Measurements from ENCODE around the gene PRSS12. TPM values are rescaled to one million over a fixed set of nuclear protein-coding genes. Genes with fewer than 3 reads are reported as not detected.

Gene PRSS12
- total RNA-seq, 1 experiment from 2014 or later, result 13.8 TPM

DNA sequence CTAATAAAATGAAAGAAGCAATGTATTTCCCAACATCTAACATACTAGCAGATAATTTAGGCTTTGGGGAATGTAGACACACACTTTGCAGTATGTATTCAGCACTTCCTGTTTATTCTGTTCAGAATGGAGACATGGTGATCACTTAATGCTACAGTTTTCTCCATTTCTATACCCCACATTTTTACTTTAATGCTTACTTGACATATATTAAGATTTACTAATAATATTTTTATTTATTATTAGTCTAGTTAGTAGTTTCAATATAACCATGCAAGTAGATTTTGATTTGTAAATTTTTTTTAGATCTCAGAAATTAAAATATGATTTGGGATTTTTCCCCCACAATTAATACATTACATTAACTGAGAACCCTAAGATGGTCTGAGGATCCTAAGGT is 98.4 kb downstream of the PRSS12 start:
- CTCF ChIA-PET, result no interaction called here
- no TSS peak for BruUV-seq (replicated peaks)
- H3K4me3 ChIP-seq (replicated peaks in 1 of 2; ENCODE audit: low read depth in 1 of 2, low read length in 2 of 2), result no peak overlapping the region

DNA sequence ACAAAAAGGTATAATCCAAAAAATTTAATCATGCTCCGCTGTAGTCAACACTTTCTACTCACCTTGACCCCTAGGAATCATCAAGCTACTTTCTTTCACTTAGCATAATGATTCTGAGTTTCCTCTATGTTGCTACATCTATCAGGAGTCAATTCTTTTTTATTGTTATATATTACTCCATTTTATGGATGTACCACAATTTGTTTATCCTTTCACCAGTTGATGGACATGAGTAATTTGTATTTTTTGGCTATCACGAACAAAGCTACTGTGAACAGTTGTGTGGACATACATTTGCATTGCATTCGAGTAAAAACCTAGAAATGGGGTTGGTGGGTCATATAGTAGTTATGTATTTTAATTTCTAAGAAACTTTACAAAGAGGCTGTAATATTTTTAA is 102.9 kb downstream of the PRSS12 start:
- intact Hi-C loops (cut with micrococcal nuclease), result no loop called here
- POLR2A ChIA-PET, result no interaction called here
- H3K9me3 ChIP-seq (ENCODE audit: control insufficient read depth in 1 of 2, insufficient read depth in 1 of 2, low read depth in 1 of 2, low read length in 2 of 2), result no peaks in the 10 kb centered on the region
- CTCF ChIA-PET, result no interaction called here
- no peaks in the 10 kb centered on the region for H3K36me3 ChIP-seq (ENCODE audit: control insufficient read depth in 1 of 2, insufficient read depth in 2 of 2, low read length in 2 of 2)
- ATAC-seq, result no peak
- no peaks in the 10 kb centered on the region for H4K20me1 ChIP-seq (ENCODE audit: insufficient read depth)
- no peak overlapping the region for H2AFZ ChIP-seq (ENCODE audit: low read depth, low read length, poor library complexity, severe bottlenecking)
- no peaks in the 10 kb centered on the region for H3K79me2 ChIP-seq (ENCODE audit: insufficient read depth, low read length)
- H3K27me3 ChIP-seq (ENCODE audit: insufficient read depth, low read length), result no peaks in the 10 kb centered on the region
- RAD21 ChIA-PET (ENCODE audit: low non-redundant PET in 1 of 2, low total read pairs in 2 of 2, uncharacterized antibody in 2 of 2, unreplicated experiment in 2 of 2), result no interaction called here
- H3K9ac ChIP-seq (ENCODE audit: low read length), result no peak overlapping the region
- no peaks in the 10 kb centered on the region for H3K4me1 ChIP-seq (ENCODE audit: control insufficient read depth in 1 of 2, insufficient read depth in 2 of 2, low read length in 2 of 2)
- H3K4me3 ChIP-seq (replicated peaks in 1 of 2; ENCODE audit: low read depth in 1 of 2, low read length in 2 of 2), result no peak overlapping the region
- H3K9me2 ChIP-seq (ENCODE audit: insufficient read depth), result no peaks in the 10 kb centered on the region
- DNase-seq (ENCODE audit: low read depth, low spot score), result no peak
- H3K4me2 ChIP-seq (ENCODE audit: low read length), result no peak overlapping the region
- no TSS peak for BruUV-seq (replicated peaks)
- no peak overlapping the region for H3K27ac ChIP-seq (ENCODE audit: low read depth, low read length)
- TF ChIP-seq, protein P1, sequence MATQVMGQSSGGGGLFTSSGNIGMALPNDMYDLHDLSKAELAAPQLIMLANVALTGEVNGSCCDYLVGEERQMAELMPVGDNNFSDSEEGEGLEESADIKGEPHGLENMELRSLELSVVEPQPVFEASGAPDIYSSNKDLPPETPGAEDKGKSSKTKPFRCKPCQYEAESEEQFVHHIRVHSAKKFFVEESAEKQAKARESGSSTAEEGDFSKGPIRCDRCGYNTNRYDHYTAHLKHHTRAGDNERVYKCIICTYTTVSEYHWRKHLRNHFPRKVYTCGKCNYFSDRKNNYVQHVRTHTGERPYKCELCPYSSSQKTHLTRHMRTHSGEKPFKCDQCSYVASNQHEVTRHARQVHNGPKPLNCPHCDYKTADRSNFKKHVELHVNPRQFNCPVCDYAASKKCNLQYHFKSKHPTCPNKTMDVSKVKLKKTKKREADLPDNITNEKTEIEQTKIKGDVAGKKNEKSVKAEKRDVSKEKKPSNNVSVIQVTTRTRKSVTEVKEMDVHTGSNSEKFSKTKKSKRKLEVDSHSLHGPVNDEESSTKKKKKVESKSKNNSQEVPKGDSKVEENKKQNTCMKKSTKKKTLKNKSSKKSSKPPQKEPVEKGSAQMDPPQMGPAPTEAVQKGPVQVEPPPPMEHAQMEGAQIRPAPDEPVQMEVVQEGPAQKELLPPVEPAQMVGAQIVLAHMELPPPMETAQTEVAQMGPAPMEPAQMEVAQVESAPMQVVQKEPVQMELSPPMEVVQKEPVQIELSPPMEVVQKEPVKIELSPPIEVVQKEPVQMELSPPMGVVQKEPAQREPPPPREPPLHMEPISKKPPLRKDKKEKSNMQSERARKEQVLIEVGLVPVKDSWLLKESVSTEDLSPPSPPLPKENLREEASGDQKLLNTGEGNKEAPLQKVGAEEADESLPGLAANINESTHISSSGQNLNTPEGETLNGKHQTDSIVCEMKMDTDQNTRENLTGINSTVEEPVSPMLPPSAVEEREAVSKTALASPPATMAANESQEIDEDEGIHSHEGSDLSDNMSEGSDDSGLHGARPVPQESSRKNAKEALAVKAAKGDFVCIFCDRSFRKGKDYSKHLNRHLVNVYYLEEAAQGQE (IDR thresholded peaks at IDR 0.05; ENCODE audit: low read depth), result no peak
- TF ChIP-seq POLR2A (IDR thresholded peaks at IDR 0.05; ENCODE audit: borderline replicate concordance, extremely low read depth, insufficient read depth, insufficient read length), result no peak
- TF ChIP-seq, protein P2, sequence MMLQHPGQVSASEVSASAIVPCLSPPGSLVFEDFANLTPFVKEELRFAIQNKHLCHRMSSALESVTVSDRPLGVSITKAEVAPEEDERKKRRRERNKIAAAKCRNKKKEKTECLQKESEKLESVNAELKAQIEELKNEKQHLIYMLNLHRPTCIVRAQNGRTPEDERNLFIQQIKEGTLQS (IDR thresholded peaks at IDR 0.05), result no peak
- TF ChIP-seq, protein P3, sequence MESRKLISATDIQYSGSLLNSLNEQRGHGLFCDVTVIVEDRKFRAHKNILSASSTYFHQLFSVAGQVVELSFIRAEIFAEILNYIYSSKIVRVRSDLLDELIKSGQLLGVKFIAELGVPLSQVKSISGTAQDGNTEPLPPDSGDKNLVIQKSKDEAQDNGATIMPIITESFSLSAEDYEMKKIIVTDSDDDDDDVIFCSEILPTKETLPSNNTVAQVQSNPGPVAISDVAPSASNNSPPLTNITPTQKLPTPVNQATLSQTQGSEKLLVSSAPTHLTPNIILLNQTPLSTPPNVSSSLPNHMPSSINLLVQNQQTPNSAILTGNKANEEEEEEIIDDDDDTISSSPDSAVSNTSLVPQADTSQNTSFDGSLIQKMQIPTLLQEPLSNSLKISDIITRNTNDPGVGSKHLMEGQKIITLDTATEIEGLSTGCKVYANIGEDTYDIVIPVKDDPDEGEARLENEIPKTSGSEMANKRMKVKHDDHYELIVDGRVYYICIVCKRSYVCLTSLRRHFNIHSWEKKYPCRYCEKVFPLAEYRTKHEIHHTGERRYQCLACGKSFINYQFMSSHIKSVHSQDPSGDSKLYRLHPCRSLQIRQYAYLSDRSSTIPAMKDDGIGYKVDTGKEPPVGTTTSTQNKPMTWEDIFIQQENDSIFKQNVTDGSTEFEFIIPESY (IDR thresholded peaks at IDR 0.05; ENCODE audit: extremely low read depth, insufficient replicate concordance, low read length), result no peak
- TF ChIP-seq SP1 (IDR thresholded peaks at IDR 0.05; ENCODE audit: low read depth), result no peak
- no peak for TF ChIP-seq TCF7L2 (IDR thresholded peaks at IDR 0.05; ENCODE audit: borderline replicate concordance, extremely low read depth, insufficient read depth, insufficient read length)
- no peak for TF ChIP-seq YY1 (IDR thresholded peaks at IDR 0.05; ENCODE audit: extremely low read depth, insufficient replicate concordance, low read depth, low read length)
- TF ChIP-seq RAD21 (IDR thresholded peaks at IDR 0.05; ENCODE audit: low read depth), result no peak
- TF ChIP-seq, protein P4, sequence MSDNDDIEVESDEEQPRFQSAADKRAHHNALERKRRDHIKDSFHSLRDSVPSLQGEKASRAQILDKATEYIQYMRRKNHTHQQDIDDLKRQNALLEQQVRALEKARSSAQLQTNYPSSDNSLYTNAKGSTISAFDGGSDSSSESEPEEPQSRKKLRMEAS (IDR thresholded peaks at IDR 0.05), result no peak
- TF ChIP-seq ZNF274 (IDR thresholded peaks at IDR 0.05; ENCODE audit: low read depth, low read length), result no peak
- no peak for TF ChIP-seq EZH2phosphoT487 (IDR thresholded peaks at IDR 0.05; ENCODE audit: borderline replicate concordance)
- TF ChIP-seq JUND (IDR thresholded peaks at IDR 0.05), result no peak
- no peak for TF ChIP-seq SIN3A (IDR thresholded peaks at IDR 0.05; ENCODE audit: low read depth)

More for the DNA sequence above, 98.4 kb downstream of the PRSS12 start:
- ChIA-PET POLR2A (no interaction called here), RAD21 (ENCODE audit: low non-redundant PET in 1 of 2, low total read pairs in 2 of 2, uncharacterized antibody in 2 of 2, unreplicated experiment in 2 of 2) (no interaction called here)
- Histone ChIP-seq H3K9me2 (ENCODE audit: insufficient read depth) (no peaks in the 10 kb centered on the region), H3K9ac (ENCODE audit: low read length) (no peak overlapping the region), H3K9me3 (ENCODE audit: control insufficient read depth in 1 of 2, insufficient read depth in 1 of 2, low read depth in 1 of 2, low read length in 2 of 2) (no peaks in the 10 kb centered on the region), H3K27me3 (ENCODE audit: insufficient read depth, low read length) (no peaks in the 10 kb centered on the region), H3K27ac (ENCODE audit: low read depth, low read length) (no peak overlapping the region), H3K4me2 (ENCODE audit: low read length) (no peak overlapping the region), H3K36me3 (ENCODE audit: control insufficient read depth in 1 of 2, insufficient read depth in 2 of 2, low read length in 2 of 2) (no peaks in the 10 kb centered on the region), H3K4me1 (ENCODE audit: control insufficient read depth in 1 of 2, insufficient read depth in 2 of 2, low read length in 2 of 2) (no peaks in the 10 kb centered on the region), H2AFZ (ENCODE audit: low read depth, low read length, poor library complexity, severe bottlenecking) (no peak overlapping the region), H4K20me1 (ENCODE audit: insufficient read depth) (no peaks in the 10 kb centered on the region), H3K79me2 (ENCODE audit: insufficient read depth, low read length) (no peaks in the 10 kb centered on the region)
- intact Hi-C loops (cut with micrococcal nuclease), result no loop called here
- ATAC-seq, result no peak
- DNase-seq (ENCODE audit: low read depth, low spot score), result no peak
- TF ChIP-seq RAD21 (IDR thresholded peaks at IDR 0.05; ENCODE audit: low read depth) (no peak), SP1 (IDR thresholded peaks at IDR 0.05; ENCODE audit: low read depth) (no peak), JUND (IDR thresholded peaks at IDR 0.05) (no peak), CEBPB (IDR thresholded peaks at IDR 0.05; ENCODE audit: low read depth) (no peak), SRF (IDR thresholded peaks at IDR 0.05; ENCODE audit: low read depth) (no peak)
- TF ChIP-seq, protein P2 (IDR thresholded peaks at IDR 0.05), result no peak
